ENCODE data around the gene LNPEP. TPM values are rescaled to one million over a fixed set of nuclear protein-coding genes. Genes with fewer than 3 reads are reported as not detected.
A peak's percentile ranks its signal among the peaks of the same experiment; 100 is the strongest.

The LNPEP gene
- total RNA-seq: 53.0 TPM
- long read RNA-seq, full-length matches to known transcripts: 25 of 35 reads
- long read RNA-seq, partial matches to known transcripts: 7 of 35 reads
- long read RNA-seq, other reads (novel, unspliced or antisense): 3 of 35 reads

GRCh38 chr5:96935559-96936430 lies at the start of gene LNPEP:
Gene LNPEP, plus strand, starts transcription at chr5:96936080. Its CDS starts 76 bp downstream, at chr5:96936156.
- DNase-seq (peak; percentile 97), ATAC-seq (peak; percentile 90)
- intact Hi-C loops (cut with micrococcal nuclease): loop anchor here (10.0 kb wide), 1 partner anchor 61 kb away; the partner anchor contains the start of gene ERAP2

GRCh38 chr5:96893342-96893741 lies 42.5 kb upstream of the LNPEP start:
- DNase-seq: no peak
- intact Hi-C loops (cut with micrococcal nuclease): no loop called here
- no peak for ATAC-seq

DNA sequence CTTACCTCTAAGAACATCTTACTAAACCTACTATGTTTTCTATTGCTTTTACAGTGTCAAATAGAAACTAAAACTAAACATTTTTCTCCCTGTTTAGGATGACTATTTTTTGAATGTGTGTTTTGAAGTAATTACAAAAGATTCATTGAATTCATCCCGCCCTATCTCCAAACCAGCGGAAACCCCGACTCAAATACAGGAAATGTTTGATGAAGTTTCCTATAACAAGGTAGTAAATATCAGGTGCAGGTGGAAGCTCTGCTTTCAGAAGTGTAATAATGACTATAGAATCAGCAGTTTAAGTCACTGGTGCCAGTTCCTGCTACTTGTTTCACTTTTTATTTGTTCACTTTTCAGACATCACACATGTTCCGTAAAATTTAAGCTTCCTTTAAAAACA lies 39.6 kb upstream of the LNPEP start:
- intact Hi-C loops (cut with micrococcal nuclease): no loop called here
- ATAC-seq: no peak
- no peak for DNase-seq

DNA sequence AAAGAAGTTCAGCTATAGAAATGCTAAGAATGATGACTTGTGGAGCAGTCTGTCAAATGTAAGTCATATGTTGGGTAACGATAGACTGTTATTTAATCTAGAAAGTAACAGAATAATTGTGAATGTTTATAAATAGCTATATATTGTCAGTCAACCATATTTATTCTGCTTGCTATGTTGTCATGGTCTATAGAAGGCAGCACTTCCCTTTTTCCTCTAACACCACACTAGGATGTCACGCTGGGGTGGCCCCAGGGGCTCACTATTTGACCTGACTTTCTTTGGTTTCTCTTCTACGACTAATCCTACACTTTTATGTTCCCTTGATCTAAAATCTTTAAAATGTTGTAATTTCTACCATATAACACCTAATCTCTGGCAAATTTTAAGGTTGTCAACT lies 39.1 kb upstream of the LNPEP start:
- DNase-seq: no peak
- intact Hi-C loops (cut with micrococcal nuclease): no loop called here
- ATAC-seq: no peak

DNA sequence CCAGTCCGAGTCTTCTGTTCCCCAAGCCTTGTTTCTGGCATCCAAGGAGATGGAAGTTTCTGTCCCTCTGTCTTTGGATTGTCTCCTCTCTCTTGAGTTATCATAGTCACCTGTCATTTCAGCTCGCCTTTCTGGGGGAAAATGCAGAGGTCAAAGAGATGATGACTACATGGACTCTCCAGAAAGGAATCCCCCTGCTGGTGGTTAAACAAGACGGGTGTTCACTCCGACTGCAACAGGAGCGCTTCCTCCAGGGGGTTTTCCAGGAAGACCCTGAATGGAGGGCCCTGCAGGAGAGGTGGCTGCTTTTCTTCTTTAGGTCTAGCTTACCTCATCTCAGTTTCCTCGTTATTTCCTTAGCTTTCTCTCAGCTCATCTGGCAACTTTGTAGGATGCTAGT lies 34.5 kb upstream of the LNPEP start:
- DNase-seq (no peak), ATAC-seq (no peak)
- intact Hi-C loops (cut with micrococcal nuclease): no loop called here

GRCh38 chr5:96901841-96902240 lies 34.0 kb upstream of the LNPEP start:
- ATAC-seq: no peak
- DNase-seq: no peak
- intact Hi-C loops (cut with micrococcal nuclease): no loop called here

DNA sequence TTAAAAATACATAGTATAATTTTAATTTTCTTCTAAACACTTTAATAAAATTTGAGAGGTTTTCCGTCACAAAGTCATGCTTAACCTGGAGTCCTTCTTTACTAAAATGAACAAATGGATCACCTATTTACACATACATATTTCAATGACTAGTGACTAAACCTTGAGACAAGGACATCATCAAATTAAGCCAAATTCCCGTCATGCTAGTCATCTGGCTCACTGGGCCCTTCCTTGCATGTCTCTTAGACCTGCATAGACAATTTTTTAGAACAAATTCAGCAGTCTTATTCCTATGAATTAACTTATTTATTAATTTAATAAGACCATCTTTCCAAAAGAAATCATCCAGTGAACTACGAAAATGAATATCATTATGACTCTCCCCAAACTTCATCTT lies 33.0 kb upstream of the LNPEP start:
- no peak for DNase-seq
- intact Hi-C loops (cut with micrococcal nuclease): no loop called here
- no peak for ATAC-seq

DNA sequence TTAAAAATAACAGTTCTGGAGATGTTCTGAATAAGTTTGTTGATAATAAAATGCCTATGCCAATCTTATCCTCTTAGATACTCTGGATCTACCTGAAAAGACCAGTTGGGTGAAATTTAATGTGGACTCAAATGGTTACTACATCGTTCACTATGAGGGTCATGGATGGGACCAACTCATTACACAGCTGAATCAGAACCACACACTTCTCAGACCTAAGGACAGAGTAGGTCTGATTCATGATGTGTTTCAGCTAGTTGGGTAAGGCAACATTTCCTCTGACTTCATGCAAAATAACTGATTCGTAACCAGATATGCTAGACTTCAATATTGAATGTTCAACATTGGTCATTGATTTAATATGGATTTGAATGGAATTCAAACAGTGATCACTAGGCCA lies 32.6 kb upstream of the LNPEP start:
- no peak for ATAC-seq
- intact Hi-C loops (cut with micrococcal nuclease): no loop called here

DNA sequence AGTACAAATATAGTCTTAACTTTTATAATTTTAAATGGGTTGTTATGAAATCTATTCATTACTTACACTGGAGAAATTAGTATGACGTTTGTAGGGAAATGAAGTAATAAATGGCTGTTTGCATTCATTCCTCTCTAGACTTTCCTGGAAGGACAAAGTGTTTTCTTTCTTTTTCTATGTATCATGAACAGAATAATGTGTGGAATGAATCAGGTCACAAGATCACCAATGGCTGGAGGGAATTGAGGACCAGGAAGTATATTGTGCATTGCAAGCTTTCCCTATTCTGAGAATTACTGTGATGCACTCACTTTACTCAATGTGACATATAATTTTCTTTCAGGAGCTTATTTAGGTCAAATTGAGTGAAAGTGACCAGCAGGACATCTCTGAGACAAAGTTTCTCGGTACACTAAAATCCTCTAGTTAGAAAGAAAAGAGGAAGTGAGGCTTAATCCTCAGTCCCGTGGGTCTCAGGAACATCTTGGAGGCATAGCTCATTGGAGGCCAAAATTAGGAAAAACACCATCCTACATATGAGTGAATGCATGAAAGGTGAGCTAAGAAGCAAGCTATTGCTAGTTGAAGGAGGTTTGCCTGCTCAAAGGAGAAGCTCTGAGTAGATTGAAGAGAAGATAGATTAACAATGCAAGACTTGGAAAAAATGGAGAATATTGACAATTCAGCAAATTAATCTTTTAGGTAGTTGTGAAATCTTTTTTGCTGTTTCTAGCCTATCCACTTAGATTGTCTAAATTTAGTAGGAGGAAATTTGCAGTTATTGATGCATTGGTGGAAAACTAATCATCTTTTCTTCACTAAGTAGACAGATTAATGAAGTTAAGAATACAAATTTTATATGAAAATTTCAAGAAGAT lies 31.6 kb upstream of the LNPEP start:
- no peak for DNase-seq
- intact Hi-C loops (cut with micrococcal nuclease): no loop called here
- no peak for ATAC-seq

More for the DNA sequence above, 32.6 kb upstream of the LNPEP start:
- no peak for DNase-seq

DNA sequence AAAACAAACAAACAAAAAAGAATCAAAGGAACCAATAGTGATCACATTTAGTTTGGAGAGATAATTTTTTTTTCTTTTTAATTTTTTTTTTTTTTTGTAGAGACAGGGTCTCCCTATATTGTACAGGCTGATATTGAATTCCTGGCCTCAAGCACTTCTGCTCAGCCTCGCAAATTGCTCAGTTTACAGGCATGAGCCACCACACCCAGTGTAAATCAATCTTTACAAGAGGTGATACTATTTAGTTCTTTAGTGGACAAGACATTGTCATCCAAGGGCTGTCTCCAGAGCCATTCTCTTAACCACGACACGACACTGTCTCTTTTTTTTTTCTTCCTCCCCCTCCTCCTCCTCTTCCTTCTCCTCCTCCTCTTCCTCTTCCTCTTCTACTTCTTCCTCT lies 30.0 kb upstream of the LNPEP start:
- intact Hi-C loops (cut with micrococcal nuclease): no loop called here
- DNase-seq: no peak
- ATAC-seq: no peak

DNA sequence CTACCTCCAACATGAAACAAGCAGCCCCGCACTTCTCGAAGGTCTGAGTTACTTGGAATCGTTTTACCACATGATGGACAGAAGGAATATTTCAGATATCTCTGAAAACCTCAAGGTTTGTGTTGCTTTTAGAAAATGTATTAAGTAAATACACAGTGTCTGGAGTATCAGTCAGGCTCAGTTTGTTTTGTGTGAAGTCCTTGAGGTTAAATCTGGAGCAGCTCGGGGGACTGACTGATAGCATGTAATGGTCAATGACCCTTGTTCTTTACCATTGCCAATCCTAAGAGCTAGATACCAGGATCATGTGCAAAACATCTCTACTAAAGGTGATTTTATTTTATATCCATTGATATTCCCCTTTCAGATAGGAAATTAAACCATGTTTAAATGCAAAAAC lies 26.9 kb upstream of the LNPEP start:
- DNase-seq: no peak
- intact Hi-C loops (cut with micrococcal nuclease): no loop called here
- no peak for ATAC-seq

DNA sequence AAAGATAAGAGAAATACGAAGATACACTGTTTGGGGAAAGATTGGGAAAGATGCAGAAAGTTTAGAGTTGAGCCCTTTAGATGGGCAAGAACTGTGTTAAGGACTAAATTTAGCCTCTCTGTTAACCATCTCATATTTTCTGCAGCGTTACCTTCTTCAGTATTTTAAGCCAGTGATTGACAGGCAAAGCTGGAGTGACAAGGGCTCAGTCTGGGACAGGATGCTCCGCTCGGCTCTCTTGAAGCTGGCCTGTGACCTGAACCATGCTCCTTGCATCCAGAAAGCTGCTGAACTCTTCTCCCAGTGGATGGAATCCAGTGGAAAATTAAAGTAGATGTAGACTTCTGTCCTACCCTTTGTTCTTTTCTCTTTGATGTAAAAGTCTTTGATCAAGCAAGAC lies 26.4 kb upstream of the LNPEP start:
- intact Hi-C loops (cut with micrococcal nuclease): no loop called here
- DNase-seq (no peak), ATAC-seq (no peak)

DNA sequence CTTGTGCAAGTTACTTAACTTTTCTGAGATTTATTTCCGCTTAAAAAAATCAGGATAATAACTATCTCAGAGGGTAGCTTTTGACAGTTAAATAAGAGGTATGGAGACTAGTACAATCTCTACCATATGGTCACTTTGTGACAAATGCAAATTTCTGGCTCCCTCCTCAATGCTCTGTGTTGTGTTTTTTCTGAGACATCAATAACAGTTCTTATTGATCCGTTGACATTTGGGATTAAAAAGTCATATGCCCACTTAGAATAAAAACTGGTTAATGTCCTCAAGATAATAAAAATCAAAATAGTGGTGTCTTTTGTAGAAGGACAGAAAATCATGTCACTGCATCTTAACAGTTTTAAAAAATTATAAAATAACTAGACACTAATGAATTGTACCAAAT lies 24.7 kb upstream of the LNPEP start:
- intact Hi-C loops (cut with micrococcal nuclease): no loop called here
- no peak for DNase-seq
- no peak for ATAC-seq

DNA sequence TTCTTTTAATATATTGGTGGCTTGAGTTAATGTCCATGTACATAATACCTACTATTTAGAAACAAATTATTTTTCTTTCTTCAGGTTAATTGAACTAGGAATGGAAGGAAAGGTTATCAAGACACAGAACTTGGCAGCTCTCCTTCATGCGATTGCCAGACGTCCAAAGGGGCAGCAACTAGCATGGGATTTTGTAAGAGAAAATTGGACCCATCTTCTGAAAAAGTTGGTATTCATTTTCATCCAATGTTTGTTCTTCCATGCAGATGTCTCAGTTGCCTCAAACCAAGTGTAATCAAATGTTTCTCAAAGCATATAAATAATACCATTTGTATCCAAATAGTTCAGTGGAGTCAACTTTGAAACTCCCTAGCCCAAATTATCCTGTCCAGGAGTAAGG lies 22.6 kb upstream of the LNPEP start:
- intact Hi-C loops (cut with micrococcal nuclease): no loop called here
- no peak for DNase-seq
- no peak for ATAC-seq

- DNase-seq (no peak), ATAC-seq (no peak)
- intact Hi-C loops (cut with micrococcal nuclease): no loop called here
Observed at GRCh38 chr5:96919754-96920197, 16.1 kb upstream of the LNPEP start.

GRCh38 chr5:96920744-96921355 lies 15.0 kb upstream of the LNPEP start:
- ATAC-seq: peak; percentile 59

GRCh38 chr5:96922499-96923244 lies 13.2 kb upstream of the LNPEP start:
- intact Hi-C loops (cut with micrococcal nuclease): no loop called here
- ATAC-seq (no peak), DNase-seq (no peak)

More at GRCh38 chr5:96920744-96921355, 15.0 kb upstream of the LNPEP start:
- intact Hi-C loops (cut with micrococcal nuclease): no loop called here
- no peak for DNase-seq

GRCh38 chr5:96924016-96924443 lies 11.8 kb upstream of the LNPEP start:
- intact Hi-C loops (cut with micrococcal nuclease): no loop called here
- peak; percentile 61 for ATAC-seq
- DNase-seq: no peak

GRCh38 chr5:96926276-96926675 lies 9.6 kb upstream of the LNPEP start:
- intact Hi-C loops (cut with micrococcal nuclease): no loop called here
- DNase-seq (no peak), ATAC-seq (no peak)
